Immature natural killer cell (primary cell): ENCODE results near the gene GPSM1. TPM values are rescaled to one million over a fixed set of nuclear protein-coding genes. Genes with fewer than 3 reads are reported as not detected.

Experiments
- DNase-seq, 3 donors: peaks; one replicate each; pipeline ENCODE4 v3.0.0; 2022; ENCODE audit warnings: mixed read lengths in 1 of 3
- H3K27ac Mint-ChIP-seq, 6 donors: one replicate each; pipeline ENCODE4 v1.8.0; 2020; ENCODE audit warnings: mixed read lengths in 6 of 6, mild to moderate bottlenecking in 5 of 6, inconsistent platforms in 4 of 6, moderate library complexity in 3 of 6
- H3K27me3 Mint-ChIP-seq, 3 donors: one replicate each; pipeline ENCODE4 v1.8.0; 2020 to 2021; ENCODE audit warnings: low read depth in 3 of 3, mild to moderate bottlenecking in 3 of 3, mixed read lengths in 3 of 3, moderate library complexity in 3 of 3, inconsistent platforms in 1 of 3
- H3K36me3 Mint-ChIP-seq, 3 donors: one replicate each; pipeline ENCODE4 v1.8.0; 2020; ENCODE audit warnings: mixed read lengths in 3 of 3, inconsistent platforms in 2 of 3, mild to moderate bottlenecking in 2 of 3
- H3K4me1 Mint-ChIP-seq, 2 donors: one replicate each; pipeline ENCODE4 v1.8.0; 2020; ENCODE audit warnings: inconsistent platforms in 2 of 2, mild to moderate bottlenecking in 2 of 2, mixed read lengths in 2 of 2, moderate library complexity in 1 of 2
- H3K4me3 Mint-ChIP-seq, 5 donors: one replicate each; pipeline ENCODE4 v1.8.0; 2020; ENCODE audit warnings: mild to moderate bottlenecking in 5 of 5, mixed read lengths in 5 of 5, inconsistent platforms in 3 of 5, moderate library complexity in 3 of 5
- H3K9me3 Mint-ChIP-seq, 6 donors: one replicate each; pipeline ENCODE4 v1.8.0; 2020; ENCODE audit warnings: mild to moderate bottlenecking in 6 of 6, mixed read lengths in 6 of 6, inconsistent platforms in 4 of 6, moderate library complexity in 3 of 6
- polyA plus RNA-seq, 3 donors: library from polyadenylated mRNA; unstranded; fragments of 300-500 nt; fragmentation: Illumina TruSeq; gene quantifications; one replicate each; pipeline ENCODE4 v1.2.3, GENCODE V29; 2021

The GPSM1 gene
- polyA plus RNA-seq, 3 donors from 2014 or later = 0.43 to 1.3 TPM; not detected in 1

DNA sequence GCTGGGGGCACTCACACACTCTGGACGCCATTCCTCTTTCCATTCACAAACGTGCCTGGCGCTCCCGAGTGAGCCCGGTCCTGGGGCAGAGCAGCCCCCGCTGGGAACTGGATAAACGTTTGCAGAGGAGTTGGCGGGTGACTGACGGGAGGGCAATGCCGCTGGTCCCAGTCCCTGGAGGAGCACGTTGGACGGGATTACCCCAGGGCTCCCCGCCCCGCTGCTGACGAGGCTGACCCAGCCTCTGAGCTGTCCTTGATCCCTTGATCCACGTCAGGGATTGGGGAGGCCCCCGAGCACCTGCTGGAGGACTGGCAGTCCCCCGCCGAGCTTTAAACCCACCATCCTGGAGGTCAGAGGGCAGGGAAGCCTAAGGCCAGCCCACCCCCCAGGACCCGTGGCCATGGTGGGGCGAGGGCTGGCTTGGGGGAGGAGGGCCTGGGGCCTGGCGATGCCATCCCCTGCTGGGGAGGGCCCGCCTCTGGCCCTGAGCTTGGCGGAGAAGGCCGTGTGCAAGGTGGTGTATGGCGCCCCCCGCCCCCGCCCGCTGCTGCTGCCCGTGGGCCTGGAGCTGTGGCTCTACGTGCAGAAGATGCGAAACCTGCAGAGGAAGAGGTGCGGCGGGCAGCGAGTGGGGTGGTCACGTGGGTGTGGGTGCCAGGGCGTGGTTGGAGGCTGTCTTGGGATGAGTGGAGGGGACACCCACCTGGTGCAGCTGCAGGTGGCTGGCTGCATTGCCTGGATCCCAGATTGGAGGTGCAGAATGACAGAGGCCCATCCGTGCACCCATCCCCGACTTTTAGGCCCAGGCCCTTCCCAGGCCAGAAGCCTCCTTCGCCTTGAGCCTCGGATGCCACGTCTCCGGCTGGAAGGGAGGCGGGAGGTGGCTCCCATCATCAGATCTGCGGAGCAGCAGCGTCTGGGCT lies 4.5 kb downstream of the GPSM1 start:
- no peak for DNase-seq
- Mint-ChIP-seq H3K27me3 (peaks cover 0 to 4% (median 2%) of the 10 kb centered on the region in 3 donors), H3K36me3 (no peaks in the 10 kb centered on the region), H3K4me3 (no peak overlapping the region), H3K9me3 (no peaks in the 10 kb centered on the region), H3K4me1 (peaks cover 0 to 4% of the 10 kb centered on the region in 2 donors), H3K27ac (no peak overlapping the region)

DNA sequence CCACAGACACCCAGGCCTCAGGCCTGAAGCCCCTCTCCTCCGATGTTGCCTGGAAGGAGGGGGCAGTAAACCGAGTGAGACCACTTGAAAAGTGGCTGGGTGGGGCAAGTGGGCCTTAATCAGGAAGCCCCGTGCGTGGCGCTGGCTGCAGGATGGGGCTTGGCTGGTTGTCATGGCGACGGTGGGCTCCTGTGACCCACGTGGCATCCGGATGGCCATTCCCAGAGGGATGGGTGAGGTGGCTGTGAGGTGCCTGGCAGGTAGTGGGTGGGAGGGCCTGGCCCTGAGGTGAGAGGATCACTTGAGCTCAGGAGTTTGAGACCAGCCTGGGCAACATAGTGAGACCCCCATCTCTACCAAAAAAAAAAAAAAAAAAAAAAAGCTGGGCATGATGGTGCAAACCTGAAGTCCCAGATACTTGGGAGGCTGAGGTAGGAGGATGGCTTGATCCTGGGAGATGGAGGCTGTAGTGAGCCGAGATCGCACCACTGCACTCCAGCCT lies 5.2 kb downstream of the GPSM1 start:
- DNase-seq = no peak
- Mint-ChIP-seq H3K4me3 (no peak overlapping the region), H3K9me3 (no peaks in the 10 kb centered on the region), H3K27me3 (peaks cover 0 to 3% (median 2%) of the 10 kb centered on the region in 3 donors), H3K27ac (no peak overlapping the region), H3K4me1 (peaks cover 0 to 4% of the 10 kb centered on the region in 2 donors), H3K36me3 (no peaks in the 10 kb centered on the region)

DNA sequence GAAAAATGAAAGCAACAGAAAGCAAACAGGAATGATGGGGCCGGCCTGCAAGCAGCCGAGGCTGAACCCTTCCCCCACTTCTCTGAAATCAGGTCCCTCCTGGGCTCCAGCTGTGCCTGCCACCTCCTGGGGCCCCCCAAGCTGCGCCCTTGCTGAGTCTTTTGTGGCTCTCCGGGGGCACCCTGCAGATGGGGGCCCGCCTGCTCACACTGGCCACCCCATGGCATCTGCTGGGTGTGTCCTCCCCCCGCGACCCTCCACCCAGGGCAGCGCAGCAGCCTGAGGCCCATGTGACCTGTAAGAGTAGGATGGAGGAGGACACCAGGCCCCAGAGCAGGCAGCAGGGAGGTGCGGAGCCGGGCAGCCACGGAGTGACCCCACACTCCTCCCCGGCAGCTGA lies 5.7 kb downstream of the GPSM1 start:
- no peak overlapping the region for H3K27ac Mint-ChIP-seq

DNA sequence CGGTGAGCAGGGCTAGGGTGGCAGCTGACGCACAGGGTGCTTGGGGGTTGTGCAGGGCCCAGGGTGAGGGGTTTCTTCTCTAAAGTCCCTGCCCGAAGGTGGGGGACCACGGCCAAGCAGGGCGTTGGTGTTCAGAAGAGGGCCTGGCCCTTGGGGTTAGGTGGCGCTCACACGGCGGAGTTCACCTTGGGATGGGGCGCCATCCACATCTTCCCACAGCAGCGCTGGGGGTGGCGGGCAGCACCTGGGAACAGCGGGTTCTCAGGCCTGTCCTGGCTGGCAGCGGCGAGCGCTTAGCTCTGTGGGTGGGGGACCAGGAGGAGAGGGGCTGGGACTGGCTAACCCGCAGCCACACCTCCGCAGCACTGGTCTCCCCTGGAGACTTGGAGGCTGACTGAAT lies 6.1 kb downstream of the GPSM1 start:
- Mint-ChIP-seq H3K4me1 (peaks cover 0 to 3% of the 10 kb centered on the region in 2 donors), H3K27me3 (peaks cover 0 to 3% (median 2%) of the 10 kb centered on the region in 3 donors), H3K4me3 (no peak overlapping the region), H3K27ac (no peak overlapping the region), H3K9me3 (no peaks in the 10 kb centered on the region), H3K36me3 (no peaks in the 10 kb centered on the region)
- DNase-seq = no peak

More for the DNA sequence above, 5.7 kb downstream of the GPSM1 start:
- H3K9me3 Mint-ChIP-seq = no peaks in the 10 kb centered on the region
- H3K36me3 Mint-ChIP-seq = no peaks in the 10 kb centered on the region
- H3K27me3 Mint-ChIP-seq = peaks cover 0 to 3% (median 2%) of the 10 kb centered on the region in 3 donors
- DNase-seq = no peak
- H3K4me3 Mint-ChIP-seq = no peak overlapping the region
- peaks cover 0 to 4% of the 10 kb centered on the region in 2 donors for H3K4me1 Mint-ChIP-seq

DNA sequence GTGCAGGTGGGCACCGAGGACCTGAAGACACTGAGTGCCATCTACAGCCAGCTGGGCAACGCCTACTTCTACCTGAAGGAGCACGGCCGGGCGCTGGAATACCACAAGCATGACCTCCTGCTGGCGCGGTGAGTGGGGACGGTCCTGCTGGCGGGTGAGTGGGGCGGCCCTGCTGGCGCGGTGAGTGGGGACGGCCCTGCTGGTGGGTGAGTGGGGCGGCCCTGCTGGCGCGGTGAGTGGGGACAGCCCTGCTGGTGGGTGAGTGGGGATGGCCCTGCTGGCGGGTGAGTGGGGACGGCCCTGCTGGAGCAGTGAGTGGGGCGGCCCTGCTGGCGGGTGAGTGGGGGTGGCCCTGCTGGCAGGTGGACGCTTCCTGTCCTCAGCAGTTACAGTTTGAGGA lies 7.2 kb downstream of the GPSM1 start:
- H3K27ac Mint-ChIP-seq = no peak overlapping the region
- no peak overlapping the region for H3K4me3 Mint-ChIP-seq
- H3K9me3 Mint-ChIP-seq = no peaks in the 10 kb centered on the region
- H3K27me3 Mint-ChIP-seq = no peaks in the 10 kb centered on the region
- no peak for DNase-seq
- no peaks in the 10 kb centered on the region for H3K4me1 Mint-ChIP-seq
- no peaks in the 10 kb centered on the region for H3K36me3 Mint-ChIP-seq

DNA sequence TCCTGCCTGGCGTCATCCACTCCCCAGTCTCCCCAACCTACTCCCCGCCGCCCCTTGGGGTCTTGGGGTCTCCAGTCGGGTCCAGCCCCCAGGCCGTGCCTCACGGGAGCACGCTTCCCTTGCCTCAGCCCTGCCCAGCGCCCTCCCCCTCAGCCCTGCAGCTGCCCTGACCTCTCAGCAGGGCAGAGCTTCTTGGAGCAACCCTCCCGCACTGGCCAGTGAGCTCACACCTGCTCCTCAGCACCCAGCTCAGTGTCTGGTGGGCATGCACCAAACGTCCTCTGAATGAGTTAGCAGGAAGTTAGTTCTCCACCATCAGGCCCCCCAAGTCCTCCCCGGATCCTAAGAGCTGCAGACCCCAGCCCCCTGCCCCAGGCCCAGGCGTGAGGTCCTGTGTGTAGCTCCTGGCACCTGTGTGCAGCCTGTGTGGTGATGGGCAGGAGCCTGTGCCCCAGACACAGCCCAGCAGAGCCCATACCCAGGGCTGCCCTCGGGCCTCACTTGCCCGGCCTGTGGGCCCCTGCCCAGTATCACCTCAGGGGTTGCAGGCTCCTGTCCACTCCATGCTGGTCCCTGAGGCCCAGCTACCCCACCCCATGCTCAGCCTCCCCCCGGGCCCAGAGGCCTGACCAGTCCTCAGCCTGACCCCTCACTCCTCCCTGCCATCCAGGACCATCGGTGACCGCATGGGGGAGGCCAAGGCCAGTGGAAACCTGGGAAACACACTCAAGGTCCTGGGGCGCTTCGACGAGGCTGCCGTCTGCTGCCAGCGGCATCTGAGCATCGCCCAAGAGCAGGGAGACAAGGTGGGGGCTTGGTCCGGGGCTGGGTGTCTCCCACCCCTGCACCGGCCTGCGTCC lies 8.2 kb downstream of the GPSM1 start:
- no peak overlapping the region for H3K4me3 Mint-ChIP-seq
- H3K36me3 Mint-ChIP-seq = no peaks in the 10 kb centered on the region
- H3K4me1 Mint-ChIP-seq = no peaks in the 10 kb centered on the region
- no peaks in the 10 kb centered on the region for H3K9me3 Mint-ChIP-seq
- no peak for DNase-seq
- no peaks in the 10 kb centered on the region for H3K27me3 Mint-ChIP-seq
- no peak overlapping the region for H3K27ac Mint-ChIP-seq

DNA sequence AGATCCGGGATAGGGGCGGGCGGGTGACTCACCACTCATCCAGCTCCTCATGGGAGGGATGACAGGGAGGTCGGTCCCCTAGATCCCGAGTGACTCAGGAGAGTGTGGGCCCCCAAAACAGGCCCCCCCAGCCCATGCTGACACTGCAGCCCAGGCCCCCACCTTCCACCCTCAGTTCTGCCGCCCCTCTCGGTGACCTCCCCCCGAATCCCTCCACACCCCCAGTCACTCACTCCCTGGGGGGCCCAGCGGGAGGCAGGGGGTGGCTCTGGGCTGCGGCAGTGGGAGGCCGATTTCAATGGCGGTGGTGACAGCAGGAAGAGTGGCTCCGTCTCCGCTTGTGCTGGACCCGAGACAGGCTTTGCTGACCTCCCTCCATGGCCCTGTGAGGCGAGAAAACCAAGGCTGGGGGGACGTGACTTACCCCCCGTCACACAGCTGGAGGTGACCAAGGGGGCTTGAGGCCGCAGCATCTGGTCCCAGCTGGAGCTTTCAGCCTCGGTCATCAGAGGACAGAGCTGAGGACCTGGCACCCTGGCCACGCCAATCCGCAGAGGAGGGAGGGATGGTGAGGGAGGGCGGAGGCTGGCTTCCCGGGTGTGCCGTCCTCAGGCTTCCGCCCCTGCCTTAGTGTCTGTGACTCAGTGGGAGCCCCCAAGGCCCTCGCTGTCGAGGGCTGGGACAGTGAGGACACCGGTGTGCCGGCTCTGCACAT lies 9.0 kb downstream of the GPSM1 start:
- Mint-ChIP-seq H3K4me3 (no peak overlapping the region), H3K27me3 (no peaks in the 10 kb centered on the region), H3K4me1 (no peaks in the 10 kb centered on the region), H3K36me3 (no peaks in the 10 kb centered on the region), H3K9me3 (no peaks in the 10 kb centered on the region), H3K27ac (no peak overlapping the region)
- no peak for DNase-seq

DNA sequence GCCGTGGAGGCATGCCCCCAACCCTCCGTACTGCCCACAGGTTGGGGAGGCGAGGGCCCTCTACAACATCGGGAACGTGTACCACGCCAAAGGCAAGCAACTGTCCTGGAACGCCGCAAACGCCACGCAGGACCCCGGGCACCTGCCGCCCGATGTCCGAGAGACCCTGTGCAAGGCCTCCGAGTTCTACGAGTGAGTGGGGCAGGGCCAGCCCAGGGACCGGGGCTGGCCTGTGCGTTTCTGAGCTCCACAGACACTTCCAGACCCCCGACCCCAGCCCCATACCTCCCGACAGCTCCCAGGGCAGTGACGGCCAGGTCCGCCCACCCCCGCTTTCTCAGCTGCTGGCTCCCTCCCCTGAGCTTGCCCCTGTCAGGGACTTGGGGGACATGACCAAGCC lies 9.5 kb downstream of the GPSM1 start:
- Mint-ChIP-seq H3K4me1 (no peaks in the 10 kb centered on the region), H3K4me3 (no peak overlapping the region), H3K36me3 (no peaks in the 10 kb centered on the region), H3K9me3 (no peaks in the 10 kb centered on the region), H3K27me3 (peaks cover 0 to 1% (median 0%) of the 10 kb centered on the region in 3 donors), H3K27ac (no peak overlapping the region)
- DNase-seq = no peak

DNA sequence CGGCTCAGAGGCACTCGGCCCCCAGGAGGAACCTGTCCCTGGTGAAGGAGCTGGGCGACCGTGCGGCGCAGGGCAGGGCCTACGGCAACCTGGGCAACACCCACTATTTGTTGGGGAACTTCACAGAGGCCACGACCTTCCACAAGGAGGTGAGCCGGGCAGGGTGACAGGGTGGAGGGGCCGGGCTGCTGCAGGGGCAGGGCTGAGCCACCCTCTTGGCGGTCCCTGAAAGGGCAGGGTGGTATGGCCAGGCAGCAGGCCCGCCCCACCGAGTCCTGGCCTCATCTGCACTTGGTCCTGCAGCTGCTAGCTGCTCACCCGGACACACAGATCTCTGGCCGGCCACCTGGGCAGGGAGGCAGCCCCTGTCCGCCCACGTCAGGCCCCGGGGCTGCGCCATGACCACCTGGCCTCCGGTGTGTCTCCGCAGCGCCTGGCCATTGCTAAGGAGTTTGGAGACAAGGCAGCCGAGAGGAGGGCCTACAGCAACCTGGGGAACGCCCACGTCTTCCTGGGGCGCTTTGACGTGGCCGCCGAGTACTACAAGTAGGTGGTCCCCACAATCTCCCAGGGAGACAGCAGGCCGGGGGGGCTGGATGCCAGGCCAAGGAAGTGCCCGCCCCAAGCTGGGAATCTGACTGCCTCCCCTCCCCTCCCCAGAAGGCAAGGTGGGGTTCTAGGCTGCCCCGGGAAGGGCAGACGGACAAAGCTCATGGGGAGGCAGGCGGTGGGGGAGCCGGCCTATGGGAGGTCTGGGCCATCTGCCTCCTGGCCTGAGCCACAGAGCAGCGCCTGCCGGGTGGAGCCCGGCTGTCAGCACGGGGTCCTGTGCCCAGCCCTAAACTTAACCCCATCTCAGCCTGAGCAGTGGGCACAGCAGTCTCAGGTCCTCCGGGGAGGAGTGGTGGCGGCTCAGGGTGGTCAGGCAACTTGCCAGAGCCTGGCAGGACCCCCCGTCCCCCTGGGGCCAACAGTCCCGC lies 10.4 kb downstream of the GPSM1 start:
- H3K27ac Mint-ChIP-seq = peak overlapping the region in 1 of 6 donors; percentile 50
- peaks cover 0 to 1% (median 0%) of the 10 kb centered on the region in 3 donors for H3K27me3 Mint-ChIP-seq
- no peaks in the 10 kb centered on the region for H3K36me3 Mint-ChIP-seq
- peaks cover 0 to under 1% of the 10 kb centered on the region in 2 donors for H3K4me1 Mint-ChIP-seq
- no peak overlapping the region for H3K4me3 Mint-ChIP-seq
- no peak for DNase-seq
- H3K9me3 Mint-ChIP-seq = no peaks in the 10 kb centered on the region

DNA sequence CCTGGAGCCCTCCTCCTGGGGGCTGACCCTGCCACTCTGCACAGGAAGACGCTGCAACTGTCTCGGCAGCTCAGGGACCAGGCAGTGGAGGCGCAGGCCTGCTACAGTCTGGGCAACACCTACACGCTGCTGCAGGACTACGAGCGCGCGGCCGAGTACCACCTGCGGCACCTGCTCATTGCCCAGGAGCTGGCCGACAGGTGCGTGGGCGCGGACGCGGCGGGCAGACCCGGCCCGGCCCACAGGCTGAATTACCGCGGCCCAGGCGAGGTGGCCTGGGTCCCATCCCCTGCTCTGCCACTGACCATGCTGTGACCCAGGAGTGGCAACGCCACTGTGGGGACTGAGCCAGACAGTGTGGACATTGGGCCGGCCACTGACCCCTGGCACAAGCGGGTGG lies 11.2 kb downstream of the GPSM1 start:
- Mint-ChIP-seq H3K4me1 (peaks cover 0 to 4% of the 10 kb centered on the region in 2 donors), H3K27me3 (peaks cover 0 to 1% (median 0%) of the 10 kb centered on the region in 3 donors), H3K4me3 (no peak overlapping the region), H3K36me3 (no peaks in the 10 kb centered on the region), H3K27ac (no peak overlapping the region), H3K9me3 (no peaks in the 10 kb centered on the region)
- no peak for DNase-seq

DNA sequence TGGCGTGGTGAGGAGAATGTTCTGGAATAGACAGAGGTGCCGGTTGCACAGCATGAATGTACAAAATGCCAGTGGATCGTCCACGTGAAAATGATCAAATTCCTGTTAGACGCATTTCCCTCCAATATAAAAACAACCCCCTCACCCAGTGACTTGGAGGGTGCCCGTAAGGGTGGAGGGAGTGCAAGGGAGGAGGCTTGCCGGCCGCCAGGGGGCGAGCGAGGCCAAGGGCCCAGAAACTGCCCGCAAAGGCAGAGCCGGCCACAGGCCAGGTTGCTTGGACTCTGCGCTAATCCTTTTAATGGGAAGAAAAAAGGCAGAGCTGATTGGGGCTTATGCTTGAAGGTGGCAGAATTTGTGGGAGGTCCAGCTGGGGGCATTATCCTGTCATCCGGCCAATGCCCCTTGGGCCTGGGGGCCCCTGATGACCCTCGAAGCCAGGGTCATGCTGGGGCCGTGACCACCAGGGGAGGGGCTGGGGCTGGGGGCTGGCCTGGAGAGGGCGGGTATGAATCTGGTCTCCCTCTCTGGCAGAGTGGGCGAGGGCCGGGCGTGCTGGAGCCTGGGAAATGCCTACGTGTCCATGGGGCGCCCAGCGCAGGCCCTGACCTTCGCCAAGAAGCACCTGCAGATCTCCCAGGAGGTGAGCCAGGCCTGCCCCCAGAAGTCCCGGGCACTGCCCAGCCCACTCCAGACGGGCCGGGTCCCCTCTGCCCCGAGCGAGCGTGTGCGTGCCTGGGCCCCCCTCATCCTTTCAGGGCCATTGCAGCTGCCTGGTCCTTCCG lies 12.0 kb downstream of the GPSM1 start:
- peaks cover 0 to 1% (median 0%) of the 10 kb centered on the region in 3 donors for H3K27me3 Mint-ChIP-seq

DNA sequence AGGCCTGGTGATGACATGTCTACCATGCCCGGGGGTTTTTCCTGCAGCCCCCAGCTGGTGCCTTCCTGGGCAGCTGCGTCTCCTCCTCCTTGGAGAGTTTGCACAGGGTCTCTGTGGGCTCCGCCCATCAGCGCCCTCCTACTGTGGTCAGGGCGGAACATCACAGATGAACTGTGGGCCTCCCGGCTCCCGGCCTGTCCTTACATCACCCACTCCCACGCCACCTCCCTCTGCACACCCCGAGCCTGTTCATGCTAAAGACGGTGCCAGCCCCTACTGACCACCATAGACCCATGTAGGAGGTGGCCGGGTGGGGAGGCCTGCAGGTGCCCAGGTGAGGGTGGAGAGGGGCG lies 12.6 kb downstream of the GPSM1 start:
- no peak overlapping the region for H3K27ac Mint-ChIP-seq
- no peaks in the 10 kb centered on the region for H3K9me3 Mint-ChIP-seq
- peaks cover 0 to 4% of the 10 kb centered on the region in 2 donors for H3K4me1 Mint-ChIP-seq
- H3K4me3 Mint-ChIP-seq = no peak overlapping the region
- H3K27me3 Mint-ChIP-seq = peaks cover 0 to 1% (median 0%) of the 10 kb centered on the region in 3 donors
- DNase-seq = no peak
- no peaks in the 10 kb centered on the region for H3K36me3 Mint-ChIP-seq

More for the DNA sequence above, 12.0 kb downstream of the GPSM1 start:
- Mint-ChIP-seq H3K4me3 (no peak overlapping the region), H3K9me3 (no peaks in the 10 kb centered on the region), H3K4me1 (peaks cover 0 to 4% of the 10 kb centered on the region in 2 donors), H3K36me3 (no peaks in the 10 kb centered on the region), H3K27ac (no peak overlapping the region)
- DNase-seq = peak; percentile 23 to 51 (median 46)
